GM12878 (cell line): Measurements from ENCODE around the gene PSMF1. TPM values are rescaled to one million over a fixed set of nuclear protein-coding genes. Genes with fewer than 3 reads are reported as not detected.

Experiments
- ATAC-seq: fragments of 200-7000 bp; cut with Tn5 transposase; 3 replicates; pipeline ENCODE4 v1.9.1; 2020; ENCODE audit warnings: mild to moderate bottlenecking, moderate library complexity
- BruUV-seq: library from RNA; stranded (reverse); fragments of 400-500 nt; replicated peaks from 2 replicates; lab custom pipeline; 2021; lab: Mats Ljungman, UMichigan
- CTCF ChIA-PET: fragments of 300-600 bp; sonication (Branson Sonifier 250); formaldehyde crosslinking; extraction: SDS; loops from one replicate; lab custom pipeline; 2021; ENCODE audit warnings: inconsistent platforms; lab: Yijun Ruan, JAX
- POLR2A ChIA-PET: fragments of 350-600 bp; formaldehyde crosslinking; extraction: SDS; loops from one replicate; lab custom pipeline; 2021; ENCODE audit warnings: inconsistent platforms; lab: Charles Lee
- RAD21 ChIA-PET: fragments of 300-600 bp; sonication (Branson Sonifier 250); formaldehyde crosslinking; loops from one replicate; lab custom pipeline; 2023; ENCODE audit warnings: antibody characterized with exemption; ENCODE audit not compliant: unreplicated experiment; lab: Charles Lee
- SMC1A ChIA-PET: fragments of 300-600 bp; sonication (Branson Sonifier 250); formaldehyde crosslinking; loops from one replicate; lab custom pipeline; 2023; ENCODE audit not compliant: unreplicated experiment, uncharacterized antibody; lab: Charles Lee
- DNase-seq: peaks from one replicate; pipeline ENCODE4 v3.0.0-alpha.2; 2011; ENCODE audit warnings: low read depth, low spot score
- FAIRE-seq: peaks from 3 replicates; lab custom pipeline; 2011; peaks lifted over from hg19 to GRCh38; lab: Jason Lieb, UNC
- H2AFZ ChIP-seq: 2 replicates; pipeline ENCODE4 v1.6.0; 2011; ENCODE audit warnings: low read depth, low read length, control low read depth; ENCODE audit not compliant: control insufficient read depth
- H3K27ac ChIP-seq: 2 replicates; pipeline ENCODE4 v1.5.1; 2011; ENCODE audit warnings: control low read depth; ENCODE audit not compliant: control insufficient read depth, insufficient read depth
- H3K27me3 ChIP-seq, 2 experiments: replicated peaks in 1 of 2; 2 replicates each; pipeline versions ENCODE4 v1.6.0 to v1.6.1; 2011; ENCODE audit warnings: low read length in 1 of 2; ENCODE audit not compliant: control insufficient read depth in 2 of 2, insufficient read depth in 2 of 2
- H3K36me3 ChIP-seq, 2 experiments: 2 replicates each; pipeline ENCODE4 v1.5.1; 2011; ENCODE audit warnings: low read length in 1 of 2; ENCODE audit not compliant: control insufficient read depth in 2 of 2, insufficient read depth in 2 of 2
- H3K4me1 ChIP-seq: 2 replicates; pipeline ENCODE4 v1.6.1; 2011; ENCODE audit warnings: mild to moderate bottlenecking, low read length, moderate library complexity, mixed read lengths; ENCODE audit not compliant: control insufficient read depth, insufficient read depth
- H3K4me2 ChIP-seq: 2 replicates; pipeline ENCODE4 v1.6.0; 2011; ENCODE audit warnings: control low read depth; ENCODE audit not compliant: control insufficient read depth, insufficient read depth
- H3K4me3 ChIP-seq: fragments of 200-600 bp; sonication (generic); 2 replicates; pipeline ENCODE4 v1.5.1; 2016
- H3K79me2 ChIP-seq: 2 replicates; pipeline ENCODE4 v1.6.0; 2011; ENCODE audit warnings: low read length; ENCODE audit not compliant: control insufficient read depth, insufficient read depth
- H3K9ac ChIP-seq: 2 replicates; pipeline ENCODE4 v1.8.0; 2011; ENCODE audit warnings: low read length, control low read depth, mixed read lengths; ENCODE audit not compliant: control insufficient read depth, insufficient read depth
- H3K9me3 ChIP-seq: replicated peaks from 3 replicates; pipeline ENCODE4 v1.5.1; 2011; ENCODE audit warnings: mild to moderate bottlenecking, low read length; ENCODE audit not compliant: control insufficient read depth, insufficient read depth
- H4K20me1 ChIP-seq: 2 replicates; pipeline ENCODE4 v1.6.0; 2011; ENCODE audit not compliant: control insufficient read depth, insufficient read depth
- CEBPB ChIP-seq, 2 experiments: fragments of 150-350 bp in 1 of 2; IDR thresholded peaks; 2 replicates each; pipeline ENCODE4 v1.6.1; 2012 to 2014; ENCODE audit warnings: low read depth in 2 of 2, low read length in 2 of 2, borderline replicate concordance in 1 of 2, inconsistent platforms in 1 of 2
- ETV6 ChIP-seq, 2 experiments: fragments of 450-650 bp in 1 of 2; IDR thresholded peaks in 1 of 2; conservative IDR thresholded peaks in 1 of 2; 2 replicates each; pipeline ENCODE4 v1.6.1; 2014; ENCODE audit warnings: antibody characterized with exemption in 1 of 2, borderline replicate concordance in 1 of 2, low read depth in 1 of 2, mild to moderate bottlenecking in 1 of 2, moderate library complexity in 1 of 2
- HCFC1 ChIP-seq: fragments of 150-350 bp; IDR thresholded peaks from 2 replicates; pipeline ENCODE4 v1.6.1; 2014; ENCODE audit warnings: low read length
- HSF1 ChIP-seq: fragments of 150-350 bp; IDR thresholded peaks from 2 replicates; pipeline ENCODE4 v1.6.1; 2014; ENCODE audit warnings: mild to moderate bottlenecking, low read depth, low read length
- MXI1 ChIP-seq: fragments of 150-350 bp; IDR thresholded peaks from 2 replicates; pipeline ENCODE4 v1.6.1; 2011; ENCODE audit warnings: low read depth, mild to moderate bottlenecking, inconsistent platforms, low read length, improper control_type of control experiment
- NFXL1 ChIP-seq: fragments of 450-650 bp; IDR thresholded peaks from 2 replicates; pipeline ENCODE4 v1.6.1; 2017; ENCODE audit warnings: antibody characterized with exemption, mild to moderate bottlenecking, borderline replicate concordance
- PAX8 ChIP-seq: fragments of 450-650 bp; IDR thresholded peaks from 2 replicates; pipeline ENCODE4 v1.6.1; 2017; ENCODE audit warnings: mild to moderate bottlenecking, moderate library complexity
- POLR2A ChIP-seq: IDR thresholded peaks from 2 replicates; pipeline ENCODE4 v1.6.1; 2011; ENCODE audit warnings: low read depth, mild to moderate bottlenecking, low read length
- POLR2AphosphoS2 ChIP-seq: IDR thresholded peaks from 2 replicates; pipeline ENCODE4 v1.6.1; 2011; ENCODE audit warnings: low read depth, mild to moderate bottlenecking, low read length, improper control_type of control experiment, moderate library complexity
- RAD21 ChIP-seq: IDR thresholded peaks from 2 replicates; pipeline ENCODE4 v1.6.1; 2011; ENCODE audit warnings: mild to moderate bottlenecking, low read depth, low read length, moderate library complexity; ENCODE audit not compliant: insufficient read depth
- RB1 ChIP-seq: fragments of 450-650 bp; formaldehyde crosslinking; IDR thresholded peaks from 2 replicates; pipeline ENCODE4 v1.6.1; 2017; ENCODE audit warnings: mild to moderate bottlenecking, borderline replicate concordance
- RBBP5 ChIP-seq: fragments of 200-600 bp; sonication (generic); conservative IDR thresholded peaks from 2 replicates; pipeline ENCODE4 v1.6.1; 2016
- SMARCA5 ChIP-seq: fragments of 450-650 bp; IDR thresholded peaks from 2 replicates; pipeline ENCODE4 v1.6.1; 2017; ENCODE audit warnings: mild to moderate bottlenecking
- SPI1 ChIP-seq: IDR thresholded peaks from 2 replicates; pipeline ENCODE4 v1.6.1; 2011; ENCODE audit warnings: low read depth, mild to moderate bottlenecking, low read length, moderate library complexity, borderline replicate concordance; ENCODE audit not compliant: insufficient read depth
- SUZ12 ChIP-seq: fragments of 200-600 bp; sonication (generic); IDR thresholded peaks from one replicate; pipeline ENCODE4 v1.6.1; 2018; ENCODE audit warnings: antibody characterized with exemption, mild to moderate bottlenecking; ENCODE audit not compliant: unreplicated experiment
- ZBED1 ChIP-seq: IDR thresholded peaks from 2 replicates; pipeline ENCODE4 v1.6.1; 2016; ENCODE audit warnings: borderline replicate concordance
- WGBS: methylation state at CpG from one replicate; pipeline ENCODE4 v1.1.6; 2016; ENCODE audit warnings: low lambda C conversion rate; ENCODE audit not compliant: insufficient replicate concordance, insufficient coverage; ENCODE audit errors: missing lambda C conversion rate; 5-methylcytosine and 5-hydroxymethylcytosine counted together
- in situ Hi-C: fragments of 300-500 bp; cut with MboI; formaldehyde crosslinking; loops from 9 replicates; pipeline ENCODE4 v1.14.3; 2018; ENCODE audit warnings: mixed read lengths
- intact Hi-C: fragments of 100-400 bp; cut with micrococcal nuclease; formaldehyde crosslinking; loops from one replicate; pipeline ENCODE4 v1.14.2; 2022; ENCODE audit not compliant: unreplicated experiment
- polyA plus RNA-seq, 11 experiments: library from polyadenylated mRNA; depleted of rRNA in 4 of 11; unstranded in 6 of 11; stranded (reverse) in 5 of 11; fragments of >200 nt; fragmentation: Nextera tagmentation in 4 of 11; fragmentation: Illumina TruSeq in 1 of 11; extraction: Ambion mirVana in 4 of 11; extraction: Trizol in 1 of 11; gene quantifications; 1 replicate in 1 of 11; 2 replicates in 10 of 11; pipeline versions ENCODE4 v1.2.1 to v1.2.3, GENCODE V29; 2011 to 2016; ENCODE audit warnings: inconsistent platforms in 2 of 11, missing spikeins in 2 of 11, low read depth in 1 of 11
- total RNA-seq, 4 experiments: library from RNA; depleted of rRNA in 3 of 4; stranded (reverse); fragments of >200 nt in 3 of 4; fragmentation: Illumina TruSeq in 1 of 4; extraction: Trizol in 1 of 4; gene quantifications; 2 replicates each; pipeline versions ENCODE4 v1.2.1 to v1.2.3, GENCODE V29; 2013 to 2021

The PSMF1 gene
- total and polyA plus RNA-seq, 10 of the 15 experiments (the other 5 are each of a cell fraction or from before 2014, with no cell fraction given) = 14.2 to 173 (median 40.6) TPM

- CTCF ChIA-PET = interaction anchor here (1.1 kb wide), 1 partner anchor 8 kb away, joined by 3 read pairs; no protein-coding TSS in a partner anchor
- Histone ChIP-seq H3K27me3 (no peaks in the 10 kb centered on the region), H3K27ac (no peak overlapping the region), H3K36me3 (peaks cover 18 to 21% of the 10 kb centered on the region in 2 experiments), H3K9me3 (no peaks in the 10 kb centered on the region), H3K4me2 (no peak overlapping the region), H2AFZ (no peak overlapping the region), H3K4me1 (peaks cover 7% of the 10 kb centered on the region; the same call in 1 of the 2 replicates), H3K9ac (no peak overlapping the region), H3K4me3 (no peak overlapping the region), H3K79me2 (no peaks in the 10 kb centered on the region), H4K20me1 (no peaks in the 10 kb centered on the region)
- POLR2A ChIA-PET = no interaction called here
- WGBS = 98% methylated on average over 10 of the region's 10 CpGs
- RAD21 ChIA-PET = no interaction called here
- ATAC-seq (no peak), DNase-seq (no peak), FAIRE-seq (no peak)
- SMC1A ChIA-PET = no interaction called here
- TF ChIP-seq HCFC1 = no peak
- TF ChIP-seq RAD21 = no peak
- no peak for TF ChIP-seq POLR2A
- no peak for TF ChIP-seq RB1
- no peak for TF ChIP-seq SUZ12
- TF ChIP-seq PAX8 = no peak
- TF ChIP-seq SPI1 = no peak
- TF ChIP-seq HSF1 = no peak
- no peak for TF ChIP-seq POLR2AphosphoS2
- no peak for TF ChIP-seq SMARCA5
- no peak for TF ChIP-seq ETV6 (conservative IDR thresholded peaks at IDR 0.05 in 1 of 2, IDR thresholded peaks at IDR 0.05 in 1 of 2; ENCODE audit: borderline replicate concordance in 1 of 2, low read depth in 1 of 2)
- no peak for TF ChIP-seq MXI1
- no peak for TF ChIP-seq RBBP5
- TF ChIP-seq CEBPB (IDR thresholded peaks at IDR 0.05; ENCODE audit: borderline replicate concordance in 1 of 2, low read depth in 2 of 2, low read length in 2 of 2) = no peak
- TF ChIP-seq ZBED1 = no peak
- TF ChIP-seq NFXL1 = no peak
- BruUV-seq = no TSS peak
- in situ Hi-C loops (no loop called here), intact Hi-C loops (no loop called here)
Observed at GRCh38 chr20:1160496-1160895, 42.1 kb downstream of the PSMF1 start.
